Stimulated activated naive B cell treated with anti-CD40 and anti-IgM and Interleukin-4, amounts not matched to agents 10 μg/mL and 1 μg/mL and 100 μg/mL, for 72 hours (primary cell): ENCODE data around the gene BFSP2.
"Not testable (repeated sequence)": the region's sequence is repeated elsewhere in the genome, so short reads cannot be mapped to it uniquely, and the experiment has no call there.

Source experiments
- ATAC-seq, 2 donors: fragments of 150-1000 bp; cut with Tn5 transposase; replicated peaks; 2 replicates each; pipeline ENCODE4 v1.10.0; 2021; ENCODE audit warnings: moderate library complexity in 1 of 2
- DNase-seq: peaks from one replicate; pipeline ENCODE4 v3.0.0; 2021
- H3K27ac Mint-ChIP-seq: one replicate; pipeline ENCODE4 v1.8.0; 2022; ENCODE audit warnings: mild to moderate bottlenecking, mixed read lengths
- H3K27me3 Mint-ChIP-seq, 2 donors: one replicate each; pipeline ENCODE4 v1.8.0; 2022; ENCODE audit warnings: mixed read lengths in 2 of 2
- H3K36me3 Mint-ChIP-seq, 2 donors: one replicate each; pipeline ENCODE4 v1.8.0; 2022; ENCODE audit warnings: mixed read lengths in 2 of 2, mild to moderate bottlenecking in 1 of 2
- H3K4me1 Mint-ChIP-seq, 2 donors: one replicate each; pipeline ENCODE4 v1.8.0; 2022; ENCODE audit warnings: mixed read lengths in 2 of 2, mild to moderate bottlenecking in 1 of 2
- H3K4me3 Mint-ChIP-seq, 2 donors: one replicate each; pipeline ENCODE4 v1.8.0; 2022; ENCODE audit warnings: mild to moderate bottlenecking in 2 of 2, mixed read lengths in 2 of 2, moderate library complexity in 1 of 2
- H3K9me3 Mint-ChIP-seq, 2 donors: one replicate each; pipeline ENCODE4 v1.8.0; 2022; ENCODE audit warnings: mixed read lengths in 2 of 2, mild to moderate bottlenecking in 1 of 2

The BFSP2 gene

DNA sequence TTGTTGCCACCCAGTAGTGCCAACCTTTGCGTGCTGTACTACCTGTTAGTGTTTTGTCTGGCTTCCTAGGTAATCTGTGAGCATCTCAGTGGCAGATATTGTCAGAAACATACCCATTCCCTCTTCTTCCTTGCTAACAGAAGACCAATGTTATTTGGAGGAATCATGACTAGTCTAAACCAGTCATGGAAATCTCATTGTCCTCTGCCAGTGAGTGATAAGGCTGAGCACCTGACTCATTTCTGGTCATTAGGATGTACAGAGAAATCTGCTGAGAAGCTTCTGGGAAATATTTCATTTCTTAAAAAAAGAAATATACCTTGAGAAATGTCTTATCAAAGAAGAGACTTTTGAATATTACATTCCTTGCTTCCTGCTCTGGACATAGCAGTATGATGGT, 103.6 kb downstream of the BFSP2 start:
- H3K36me3 Mint-ChIP-seq = no peaks in the 10 kb centered on the region
- H3K27ac Mint-ChIP-seq = no peak overlapping the region
- no peaks in the 10 kb centered on the region for H3K9me3 Mint-ChIP-seq
- peaks cover 3 to 6% of the 10 kb centered on the region in 2 donors for H3K27me3 Mint-ChIP-seq
- peaks cover 13 to 15% of the 10 kb centered on the region in 2 donors for H3K4me1 Mint-ChIP-seq
- DNase-seq = no peak
- ATAC-seq = no peak
- H3K4me3 Mint-ChIP-seq = no peak overlapping the region

DNA sequence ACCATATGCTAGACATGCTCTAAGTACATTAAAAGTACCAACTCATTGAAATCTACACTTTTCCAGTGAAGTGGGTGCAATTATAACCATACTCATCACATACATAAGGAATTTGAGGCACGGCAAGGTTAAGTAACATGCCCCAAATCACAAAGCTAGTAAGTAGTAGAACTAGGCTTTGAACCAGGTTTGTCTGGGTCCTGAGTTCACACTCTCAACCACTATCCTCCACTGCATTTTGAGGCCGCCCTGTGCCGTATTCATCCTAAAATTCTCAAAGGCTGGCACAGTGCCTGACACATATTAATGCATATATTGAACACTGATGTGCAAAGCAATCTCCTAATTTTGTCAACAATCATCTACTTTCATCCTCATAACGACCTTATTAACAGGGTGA, 104.9 kb downstream of the BFSP2 start:
- no peak overlapping the region for H3K27ac Mint-ChIP-seq
- peaks cover 3 to 6% of the 10 kb centered on the region in 2 donors for H3K27me3 Mint-ChIP-seq
- no peaks in the 10 kb centered on the region for H3K36me3 Mint-ChIP-seq
- no peak for DNase-seq
- H3K4me3 Mint-ChIP-seq = no peak overlapping the region
- no peak for ATAC-seq
- H3K9me3 Mint-ChIP-seq = no peaks in the 10 kb centered on the region
- H3K4me1 Mint-ChIP-seq = peaks cover 13 to 15% of the 10 kb centered on the region in 2 donors

DNA sequence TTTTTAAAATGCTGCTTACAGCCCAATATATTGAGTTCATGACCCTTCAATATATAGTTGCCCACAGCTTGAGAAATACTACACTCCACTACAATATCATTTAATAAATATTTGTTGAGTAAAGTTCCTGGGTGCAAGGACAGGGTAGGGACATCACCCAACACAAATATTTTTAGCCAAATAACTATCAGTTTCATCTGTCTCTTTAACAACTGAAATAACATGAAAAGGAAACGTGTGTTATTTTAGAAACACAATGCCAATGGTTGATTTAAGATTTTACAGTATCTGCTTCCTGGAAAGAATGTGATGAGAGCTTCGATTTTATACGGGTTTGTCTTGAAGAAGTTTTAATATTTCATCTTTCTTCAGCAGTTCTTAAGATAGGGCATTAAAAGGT, 106.0 kb downstream of the BFSP2 start:
- peaks cover 10 to 15% of the 10 kb centered on the region in 2 donors for H3K4me1 Mint-ChIP-seq
- no peaks in the 10 kb centered on the region for H3K36me3 Mint-ChIP-seq
- H3K27me3 Mint-ChIP-seq = peaks cover 0 to 3% of the 10 kb centered on the region in 2 donors
- peak overlapping the region; percentile 81 for H3K27ac Mint-ChIP-seq
- DNase-seq (no peak), ATAC-seq (no peak)
- H3K9me3 Mint-ChIP-seq = no peaks in the 10 kb centered on the region
- peak overlapping the region; percentile 49 to 74 for H3K4me3 Mint-ChIP-seq

DNA sequence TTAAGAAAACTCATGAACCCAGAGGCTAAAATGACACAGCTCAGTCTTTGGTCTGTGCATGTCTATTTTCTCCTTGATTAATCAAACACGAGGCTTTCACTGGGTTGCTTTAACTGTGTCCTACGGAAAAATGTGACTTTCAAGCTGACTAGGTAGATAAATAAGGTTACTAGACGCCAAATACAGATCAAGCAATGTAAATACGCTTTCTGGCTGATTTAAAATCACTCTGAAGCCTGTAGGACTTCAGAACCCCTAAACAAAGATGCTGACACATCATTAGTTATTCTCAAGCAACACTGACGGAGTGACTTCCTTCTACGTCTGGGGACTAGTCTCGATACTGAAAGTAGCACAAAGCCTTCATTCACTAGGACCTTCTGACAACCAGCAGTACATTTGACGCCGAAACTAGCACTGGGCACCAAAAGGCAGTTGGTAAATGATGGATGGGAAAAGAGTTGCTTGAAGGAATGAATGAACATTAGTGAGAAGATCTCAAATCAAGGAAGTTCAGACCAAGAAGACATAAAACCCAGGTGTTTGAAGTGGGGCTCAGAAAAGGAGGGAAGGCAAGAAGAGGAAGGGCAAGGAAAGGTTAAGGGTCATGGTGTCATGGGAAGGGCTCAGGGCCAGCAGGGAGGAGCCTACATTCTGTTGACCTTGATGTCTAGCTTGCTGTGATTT, 106.5 kb downstream of the BFSP2 start:
- Mint-ChIP-seq H3K4me1 (peaks cover 10 to 15% of the 10 kb centered on the region in 2 donors), H3K27me3 (no peaks in the 10 kb centered on the region), H3K27ac (peak overlapping the region; percentile 81), H3K36me3 (no peaks in the 10 kb centered on the region), H3K9me3 (no peaks in the 10 kb centered on the region), H3K4me3 (peak overlapping the region; percentile 49 to 74)
- DNase-seq (peak; percentile 26), ATAC-seq (peak; percentile 97 to 98)

DNA sequence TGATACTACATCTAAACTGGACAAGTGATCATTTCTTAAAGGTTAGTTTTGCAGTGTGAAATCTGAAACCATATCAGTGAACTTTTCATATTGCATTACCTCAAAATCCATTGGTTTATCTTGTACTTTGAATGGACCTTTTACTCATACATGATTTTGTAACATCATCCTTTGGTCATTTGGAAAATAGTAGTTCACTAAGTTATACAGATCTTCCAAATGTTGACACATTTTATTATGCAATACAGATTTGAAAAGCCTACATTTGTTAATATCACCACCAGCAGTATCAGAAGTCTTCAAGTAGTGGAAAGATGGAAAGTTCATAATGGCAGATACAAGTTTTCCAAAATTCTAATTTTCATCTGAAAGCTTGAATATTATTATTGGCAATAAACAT, 109.6 kb downstream of the BFSP2 start:
- no peak for ATAC-seq
- H3K27me3 Mint-ChIP-seq = no peaks in the 10 kb centered on the region
- H3K27ac Mint-ChIP-seq = no peak overlapping the region

DNA sequence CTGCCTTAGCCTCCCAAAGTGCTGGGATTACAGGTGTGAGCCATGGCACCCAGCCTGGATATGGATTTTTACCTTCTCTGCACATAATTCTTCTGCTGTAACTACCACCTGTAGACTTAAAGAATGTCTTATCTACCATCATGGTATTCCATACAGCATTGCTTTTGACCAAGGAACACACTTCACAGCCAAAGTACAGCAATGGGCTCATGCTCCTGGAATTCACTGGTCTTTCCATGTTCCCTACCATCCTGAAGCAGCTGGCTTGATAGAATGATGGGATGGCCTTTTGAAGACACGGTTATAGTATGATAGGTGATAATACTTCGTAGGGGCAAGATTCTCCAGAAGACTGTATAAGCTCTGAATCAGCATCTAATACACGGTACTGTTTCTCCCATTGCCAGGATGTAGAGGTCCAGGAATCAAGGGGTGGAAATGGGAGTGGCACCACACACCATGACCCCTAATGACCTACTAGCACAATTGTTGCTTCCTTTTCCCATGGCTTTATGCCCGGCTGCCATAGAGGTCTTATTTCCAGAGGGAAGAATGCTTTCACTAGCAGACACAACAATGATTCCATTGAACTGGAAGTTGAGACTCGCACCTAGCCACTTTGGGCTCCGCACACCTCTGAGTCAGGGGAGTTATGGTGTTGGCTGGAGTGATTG, 112.7 kb downstream of the BFSP2 start:
- Mint-ChIP-seq H3K9me3 (no peaks in the 10 kb centered on the region), H3K36me3 (no peaks in the 10 kb centered on the region), H3K4me3 (no peak overlapping the region), H3K27me3 (no peaks in the 10 kb centered on the region), H3K4me1 (no peaks in the 10 kb centered on the region), H3K27ac (no peak overlapping the region)
- DNase-seq (no peak), ATAC-seq (no peak)

More for the DNA sequence above, 109.6 kb downstream of the BFSP2 start:
- no peaks in the 10 kb centered on the region for H3K36me3 Mint-ChIP-seq
- H3K9me3 Mint-ChIP-seq = no peaks in the 10 kb centered on the region
- H3K4me1 Mint-ChIP-seq = peaks cover 10 to 15% of the 10 kb centered on the region in 2 donors
- no peak overlapping the region for H3K4me3 Mint-ChIP-seq
- DNase-seq = no peak

DNA sequence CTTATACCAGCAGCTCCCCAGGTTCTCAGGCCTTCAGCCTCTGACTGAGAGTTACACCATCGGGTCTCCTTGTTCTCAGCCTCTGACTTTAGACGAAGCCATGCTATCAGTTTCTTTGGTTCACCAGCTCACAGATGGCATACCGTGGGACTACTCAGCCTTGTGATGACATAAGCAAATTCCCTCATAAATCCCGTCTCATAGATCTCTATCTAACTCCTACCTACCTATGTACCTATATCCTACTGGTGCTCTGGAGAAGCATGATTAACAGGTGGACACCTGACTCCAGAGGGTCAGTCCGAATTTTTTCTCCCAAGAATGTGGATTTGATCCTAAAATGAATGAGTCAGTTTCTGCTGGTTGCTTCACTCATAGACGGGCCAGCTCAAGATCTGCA, 114.6 kb downstream of the BFSP2 start:
- Mint-ChIP-seq H3K27me3 (no peaks in the 10 kb centered on the region), H3K4me3 (no peak overlapping the region), H3K4me1 (no peaks in the 10 kb centered on the region), H3K9me3 (no peaks in the 10 kb centered on the region), H3K27ac (no peak overlapping the region), H3K36me3 (no peaks in the 10 kb centered on the region)
- no peak for DNase-seq
- ATAC-seq = no peak

DNA sequence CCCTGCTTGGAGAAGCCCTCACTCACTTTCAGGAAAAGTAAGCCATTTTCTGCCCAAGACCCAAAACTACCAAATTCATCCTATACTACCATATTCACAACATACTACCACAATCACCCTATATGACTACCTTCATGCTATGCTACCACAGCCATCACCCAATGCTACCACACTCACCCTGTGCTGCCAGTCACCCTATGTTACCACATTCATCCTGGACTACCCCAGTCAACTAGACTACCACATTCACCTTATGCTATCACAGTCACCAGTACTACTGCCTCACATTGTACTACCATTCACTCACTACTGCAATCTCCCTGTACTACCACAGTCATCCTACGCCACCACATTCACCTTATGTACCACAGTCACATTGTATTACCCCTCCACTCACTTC, 115.3 kb downstream of the BFSP2 start:
- ATAC-seq = no peak
- H3K4me3 Mint-ChIP-seq = no peak overlapping the region

DNA sequence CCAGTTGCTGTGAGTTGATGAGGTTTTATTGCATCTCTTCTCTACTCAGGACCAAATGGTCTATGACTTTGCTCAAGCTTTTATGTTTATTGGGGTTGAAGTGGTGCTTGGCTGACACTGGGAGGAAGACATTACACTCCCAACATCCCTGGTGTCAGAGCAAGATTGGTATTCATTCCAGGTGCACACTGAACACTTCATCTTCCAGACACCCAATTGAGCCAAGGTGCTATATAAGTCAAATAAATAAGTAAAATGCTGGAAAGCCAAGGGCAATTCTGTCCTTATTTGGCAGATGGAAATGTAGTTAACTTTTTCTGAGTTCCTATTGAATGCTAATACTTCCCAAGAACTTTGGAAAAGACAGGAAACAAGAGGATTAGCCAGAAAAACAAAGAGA, 120.4 kb downstream of the BFSP2 start:
- Mint-ChIP-seq H3K27me3 (no peaks in the 10 kb centered on the region), H3K27ac (no peak overlapping the region), H3K4me3 (no peak overlapping the region), H3K9me3 (no peaks in the 10 kb centered on the region), H3K4me1 (peaks cover 9 to 29% of the 10 kb centered on the region in 2 donors), H3K36me3 (no peaks in the 10 kb centered on the region)
- ATAC-seq (no peak), DNase-seq (no peak)

More for the DNA sequence above, 115.3 kb downstream of the BFSP2 start:
- H3K27ac Mint-ChIP-seq = no peak overlapping the region
- DNase-seq = no peak
- H3K4me1 Mint-ChIP-seq = no peaks in the 10 kb centered on the region
- no peaks in the 10 kb centered on the region for H3K36me3 Mint-ChIP-seq
- no peaks in the 10 kb centered on the region for H3K9me3 Mint-ChIP-seq
- H3K27me3 Mint-ChIP-seq = no peaks in the 10 kb centered on the region

DNA sequence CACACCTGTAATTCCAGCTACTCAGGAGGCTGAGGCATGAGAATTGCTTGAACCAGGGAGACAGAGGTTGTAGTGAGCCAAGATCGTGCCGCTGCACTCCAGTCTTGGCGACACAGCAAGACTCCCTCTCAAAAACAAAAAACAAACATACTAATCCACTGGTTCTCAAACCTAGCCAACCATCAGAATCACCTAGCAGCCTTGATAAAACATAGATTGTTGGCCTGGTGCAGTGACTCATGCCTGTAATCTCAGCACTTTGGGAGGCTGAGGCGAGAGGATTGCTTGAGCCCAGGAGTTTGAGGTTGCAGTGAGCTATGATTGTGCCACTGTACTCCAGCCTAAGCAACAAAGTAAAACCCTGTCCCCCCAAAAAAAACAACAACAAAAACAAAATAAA, 121.1 kb downstream of the BFSP2 start:
- not testable (repeated sequence) for H3K9me3 Mint-ChIP-seq, DNase-seq, H3K27ac Mint-ChIP-seq, H3K4me3 Mint-ChIP-seq, H3K36me3 Mint-ChIP-seq, H3K27me3 Mint-ChIP-seq, ATAC-seq
- peaks cover 11 to 31% of the 10 kb centered on the region in 2 donors for H3K4me1 Mint-ChIP-seq

DNA sequence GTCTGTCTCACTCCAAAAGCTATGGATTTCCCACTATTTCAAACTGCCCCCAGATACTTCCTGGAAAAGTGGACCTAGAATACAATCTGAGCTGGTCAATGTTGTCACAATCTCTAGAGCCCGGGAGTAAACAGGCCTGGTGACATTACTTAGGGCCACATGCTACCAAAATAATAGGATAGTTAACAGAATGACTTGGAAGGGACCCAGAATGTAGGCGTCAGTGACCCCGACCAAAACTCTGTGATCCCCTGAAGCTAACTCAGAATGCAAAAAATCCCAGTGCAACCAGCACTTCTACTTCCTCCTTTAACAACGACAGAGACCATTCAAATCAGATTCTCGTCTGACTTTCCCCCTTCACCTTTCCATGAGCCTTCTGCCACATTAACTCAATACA, 122.1 kb downstream of the BFSP2 start:
- Mint-ChIP-seq H3K27me3 (peaks cover 0 to under 1% of the 10 kb centered on the region in 2 donors), H3K4me3 (no peak overlapping the region), H3K9me3 (no peaks in the 10 kb centered on the region), H3K36me3 (no peaks in the 10 kb centered on the region), H3K4me1 (peaks cover 13 to 31% of the 10 kb centered on the region in 2 donors), H3K27ac (no peak overlapping the region)
- DNase-seq = no peak
- ATAC-seq = peak; percentile 76 to 90

DNA sequence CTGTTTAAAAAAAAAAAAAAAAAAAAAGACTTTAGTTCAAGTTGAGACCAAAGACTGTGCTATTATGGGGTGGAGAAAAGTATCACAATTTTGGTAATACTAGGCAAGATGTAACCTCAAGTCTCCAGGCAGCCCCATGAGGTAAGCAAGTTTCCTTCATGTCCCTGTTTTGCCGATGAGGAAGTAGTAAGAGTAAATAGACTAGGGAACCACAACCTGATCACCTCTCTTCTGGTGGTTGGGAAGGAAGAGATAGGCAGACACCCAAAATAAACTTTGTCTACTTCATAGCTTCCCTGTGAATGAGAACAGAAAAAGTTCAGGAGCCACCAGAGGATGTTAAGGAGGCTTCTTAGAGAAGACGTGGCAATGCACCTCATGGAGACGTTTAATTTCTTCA, 123.9 kb downstream of the BFSP2 start:
- ATAC-seq, H3K36me3 Mint-ChIP-seq, H3K4me3 Mint-ChIP-seq, H3K27ac Mint-ChIP-seq, DNase-seq, H3K27me3 Mint-ChIP-seq, H3K9me3 Mint-ChIP-seq: not testable (repeated sequence)
- H3K4me1 Mint-ChIP-seq = peaks cover 14 to 31% of the 10 kb centered on the region in 2 donors
